Endodermal cell (in vitro differentiated cells): Measurements from ENCODE around the gene CYTH3. TPM values are rescaled to one million over a fixed set of nuclear protein-coding genes. Genes with fewer than 3 reads are reported as not detected.

Source experiments
- DNase-seq: peaks from one replicate; pipeline ENCODE4 v3.0.0-alpha.2; 2017
- H3K27ac ChIP-seq: 2 replicates; pipeline ENCODE4 v1.5.1; 2013; ENCODE audit warnings: mild to moderate bottlenecking, low read depth, low read length, moderate library complexity
- H3K27me3 ChIP-seq: 2 replicates; pipeline ENCODE4 v1.6.1; 2013; ENCODE audit warnings: mild to moderate bottlenecking, low read length, moderate library complexity; ENCODE audit not compliant: insufficient read depth, control insufficient read depth, poor library complexity, severe bottlenecking
- H3K36me3 ChIP-seq: 2 replicates; pipeline ENCODE4 v1.7.0; 2013; ENCODE audit warnings: mild to moderate bottlenecking, low read length, moderate library complexity; ENCODE audit not compliant: control insufficient read depth, insufficient read depth
- H3K4me1 ChIP-seq: one replicate; pipeline ENCODE4 v1.7.0; 2013; ENCODE audit warnings: low read length; ENCODE audit not compliant: control insufficient read depth, insufficient read depth
- H3K4me3 ChIP-seq: 2 replicates; pipeline ENCODE4 v1.5.1; 2013; ENCODE audit warnings: mild to moderate bottlenecking, low read length, moderate library complexity
- H3K9ac ChIP-seq: 2 replicates; pipeline ENCODE4 v1.6.1; 2013; ENCODE audit warnings: mild to moderate bottlenecking, low read length, moderate library complexity; ENCODE audit not compliant: poor library complexity, severe bottlenecking; ENCODE audit errors: extremely low read depth
- H3K9me3 ChIP-seq: 2 replicates; pipeline ENCODE4 v1.6.1; 2013; ENCODE audit warnings: mild to moderate bottlenecking, low read length, moderate library complexity; ENCODE audit not compliant: control insufficient read depth
- H3K27ac Mint-ChIP-seq: 2 replicates; pipeline ENCODE4 v1.8.0; 2020; ENCODE audit warnings: mixed read lengths
- H3K27me3 Mint-ChIP-seq: 2 replicates; pipeline ENCODE4 v1.8.0; 2021; ENCODE audit warnings: mild to moderate bottlenecking, mixed read lengths; ENCODE audit not compliant: insufficient read depth
- H3K36me3 Mint-ChIP-seq: 2 replicates; pipeline ENCODE4 v1.8.0; 2020; ENCODE audit warnings: low read depth, mixed read lengths
- H3K4me1 Mint-ChIP-seq: 2 replicates; pipeline ENCODE4 v1.8.0; 2020; ENCODE audit warnings: mixed read lengths
- H3K4me3 Mint-ChIP-seq: 2 replicates; pipeline ENCODE4 v1.8.0; 2020; ENCODE audit warnings: mild to moderate bottlenecking, moderate library complexity, mixed read lengths
- H3K9me3 Mint-ChIP-seq: 2 replicates; pipeline ENCODE4 v1.8.0; 2020; ENCODE audit warnings: mild to moderate bottlenecking, mixed read lengths
- CTCF ChIP-seq: fragments of 200-600 bp; sonication (generic); conservative IDR thresholded peaks from 2 replicates; pipeline ENCODE4 v1.5.0; 2021; ENCODE audit warnings: antibody characterized with exemption, mild to moderate bottlenecking
- WGBS, 2 experiments: methylation state at CpG; one replicate each; pipeline versions ENCODE4 v1.1.5 to v1.1.7; 2013; ENCODE audit warnings: missing lambda C conversion rate in 2 of 2, mixed read lengths in 1 of 2; ENCODE audit not compliant: insufficient coverage in 1 of 2, insufficient read length in 1 of 2; 5-methylcytosine and 5-hydroxymethylcytosine counted together
- total RNA-seq, 2 donors: library from RNA; stranded (reverse); fragmentation: NEBNext Ultra II Directional in 1 of 2; extraction: Animal tissue kit (Norgen Biotek cat#: 25700) in 1 of 2; gene quantifications; 2 replicates in 1 of 2; 3 replicates in 1 of 2; pipeline ENCODE4 v1.2.1, GENCODE V29; 2021

CYTH3 gene
- total RNA-seq, 2 donors from 2014 or later = 10.6 to 10.8 TPM

GRCh38 chr7:6241607-6241973 is 30.8 kb downstream of the CYTH3 start:
- H3K9me3 Mint-ChIP-seq = no peaks in the 10 kb centered on the region
- Histone ChIP-seq H3K27me3 (no peaks in the 10 kb centered on the region), H3K9ac (no peak overlapping the region), H3K9me3 (no peaks in the 10 kb centered on the region), H3K4me3 (no peak overlapping the region), H3K4me1 (no peaks in the 10 kb centered on the region), H3K27ac (no peak overlapping the region), H3K36me3 (no peaks in the 10 kb centered on the region)
- TF ChIP-seq CTCF = no peak
- H3K27ac Mint-ChIP-seq = no peak overlapping the region
- H3K4me3 Mint-ChIP-seq = no peak overlapping the region
- peaks cover 7% of the 10 kb centered on the region for H3K27me3 Mint-ChIP-seq
- 100% methylated on average over 1 to 4 of the region's 4 CpGs for WGBS, 2 experiments
- DNase-seq = no peak
- H3K4me1 Mint-ChIP-seq = peaks cover 18% of the 10 kb centered on the region
- H3K36me3 Mint-ChIP-seq = no peaks in the 10 kb centered on the region

- Mint-ChIP-seq H3K9me3 (no peaks in the 10 kb centered on the region), H3K4me1 (peaks cover 8% of the 10 kb centered on the region), H3K4me3 (no peak overlapping the region), H3K27ac (no peak overlapping the region), H3K36me3 (no peaks in the 10 kb centered on the region), H3K27me3 (peaks cover 4% of the 10 kb centered on the region)
- no peak overlapping the region for H3K9ac ChIP-seq
- H3K9me3 ChIP-seq = no peaks in the 10 kb centered on the region
- H3K4me1 ChIP-seq = no peaks in the 10 kb centered on the region
- DNase-seq = no peak
- no peak for TF ChIP-seq CTCF
- no peaks in the 10 kb centered on the region for H3K36me3 ChIP-seq
- H3K27ac ChIP-seq = no peak overlapping the region
- 80 to 93% methylated on average over 2 to 5 of the region's 5 CpGs for WGBS, 2 experiments
- H3K4me3 ChIP-seq = no peak overlapping the region
- H3K27me3 ChIP-seq = no peaks in the 10 kb centered on the region
These were observed 34.0 kb downstream of the CYTH3 start for GRCh38 chr7:6238309-6238925.

GRCh38 chr7:6237730-6238129 is 34.7 kb downstream of the CYTH3 start:
- Histone ChIP-seq H3K9ac (no peak overlapping the region), H3K27ac (no peak overlapping the region), H3K4me1 (no peaks in the 10 kb centered on the region), H3K27me3 (no peaks in the 10 kb centered on the region), H3K9me3 (no peaks in the 10 kb centered on the region), H3K4me3 (no peak overlapping the region), H3K36me3 (no peaks in the 10 kb centered on the region)
- 94 to 100% methylated on average over 2 to 3 of the region's 3 CpGs for WGBS, 2 experiments
- H3K36me3 Mint-ChIP-seq = no peaks in the 10 kb centered on the region
- H3K27me3 Mint-ChIP-seq = peaks cover 4% of the 10 kb centered on the region
- no peak for DNase-seq
- no peak overlapping the region for H3K27ac Mint-ChIP-seq
- no peak overlapping the region for H3K4me3 Mint-ChIP-seq
- H3K9me3 Mint-ChIP-seq = no peaks in the 10 kb centered on the region
- H3K4me1 Mint-ChIP-seq = peaks cover 8% of the 10 kb centered on the region
- no peak for TF ChIP-seq CTCF
